ENCODE results near the gene QTRT2. TPM values are rescaled to one million over a fixed set of nuclear protein-coding genes. Genes with fewer than 3 reads are reported as not detected.
A peak's percentile ranks its signal among the peaks of the same experiment; 100 is the strongest.

Gene QTRT2
- total and polyA plus RNA-seq, 10 donors = 7.9 to 45.8 (median 27.0) TPM

DNA sequence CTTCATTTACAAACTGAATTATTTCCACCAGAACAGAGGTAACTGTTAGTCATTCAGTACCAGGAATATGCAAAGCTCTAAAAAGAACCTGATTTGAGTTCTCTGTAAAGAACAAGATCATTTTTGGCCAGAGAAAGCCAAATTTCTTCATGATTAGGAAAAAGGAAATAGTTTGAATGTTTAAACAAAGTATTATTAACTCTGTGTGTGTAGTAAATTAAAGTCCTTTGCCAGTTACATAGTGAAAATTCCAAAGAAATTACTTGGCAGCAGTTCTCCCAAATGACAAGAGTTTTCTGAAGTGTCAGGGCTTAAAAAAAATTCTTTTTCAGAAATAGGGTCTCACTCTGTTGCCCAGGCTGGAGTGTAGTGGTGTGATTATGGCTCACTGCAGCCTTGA is 24.5 kb downstream of the QTRT2 start:
- Histone ChIP-seq H3K27me3 (replicated peaks in 1 of 7) (no peaks in the 10 kb centered on the region), H3K4me1 (peaks cover 0 to 6% (median 0%) of the 10 kb centered on the region in 6 donors), H3K9me3 (no peaks in the 10 kb centered on the region), H3K4me3 (peak overlapping the region in 2 of 8 donors; percentile 17 to 43), H3K27ac (peak overlapping the region in 2 of 8 donors; percentile 31 to 65), H3K36me3 (peaks cover 0 to 100% (median 69%) of the 10 kb centered on the region in 6 donors)
- intact Hi-C loops (cut with DNase I; ENCODE audit: low total_unique reads) = no loop called here
- TF ChIP-seq POLR2A (IDR thresholded peaks at IDR 0.05) (no peak), POLR2AphosphoS5 (IDR thresholded peaks at IDR 0.05) (no peak)
- TF ChIP-seq, protein P1, sequence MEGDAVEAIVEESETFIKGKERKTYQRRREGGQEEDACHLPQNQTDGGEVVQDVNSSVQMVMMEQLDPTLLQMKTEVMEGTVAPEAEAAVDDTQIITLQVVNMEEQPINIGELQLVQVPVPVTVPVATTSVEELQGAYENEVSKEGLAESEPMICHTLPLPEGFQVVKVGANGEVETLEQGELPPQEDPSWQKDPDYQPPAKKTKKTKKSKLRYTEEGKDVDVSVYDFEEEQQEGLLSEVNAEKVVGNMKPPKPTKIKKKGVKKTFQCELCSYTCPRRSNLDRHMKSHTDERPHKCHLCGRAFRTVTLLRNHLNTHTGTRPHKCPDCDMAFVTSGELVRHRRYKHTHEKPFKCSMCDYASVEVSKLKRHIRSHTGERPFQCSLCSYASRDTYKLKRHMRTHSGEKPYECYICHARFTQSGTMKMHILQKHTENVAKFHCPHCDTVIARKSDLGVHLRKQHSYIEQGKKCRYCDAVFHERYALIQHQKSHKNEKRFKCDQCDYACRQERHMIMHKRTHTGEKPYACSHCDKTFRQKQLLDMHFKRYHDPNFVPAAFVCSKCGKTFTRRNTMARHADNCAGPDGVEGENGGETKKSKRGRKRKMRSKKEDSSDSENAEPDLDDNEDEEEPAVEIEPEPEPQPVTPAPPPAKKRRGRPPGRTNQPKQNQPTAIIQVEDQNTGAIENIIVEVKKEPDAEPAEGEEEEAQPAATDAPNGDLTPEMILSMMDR (IDR thresholded peaks at IDR 0.05 in 8 of 11, conservative IDR thresholded peaks at IDR 0.05 in 3 of 11) = no peak
- no peak for DNase-seq

DNA sequence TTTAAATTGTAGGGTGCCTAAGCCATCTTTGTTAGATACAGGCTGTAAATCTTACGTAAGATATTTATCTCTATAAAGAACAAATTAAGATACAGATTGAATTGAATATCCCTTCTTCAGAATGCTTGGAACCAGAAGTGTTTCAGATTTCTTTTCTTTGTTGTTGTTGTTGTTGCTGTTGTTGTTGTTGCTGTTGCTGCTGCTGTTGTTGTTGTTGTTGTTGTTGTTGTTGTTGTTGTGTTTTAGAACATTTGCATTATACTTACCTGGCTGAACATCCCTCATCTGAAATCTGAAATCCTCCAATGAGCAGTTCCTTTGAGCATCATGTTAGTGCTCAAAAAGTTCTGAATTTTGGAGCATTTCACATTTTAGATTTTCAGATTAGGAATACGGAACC is 26.6 kb downstream of the QTRT2 start:
- intact Hi-C loops (cut with DNase I; ENCODE audit: low total_unique reads) = no loop called here
- DNase-seq = no peak
- WGBS, 5 donors = 89 to 100% (median 97%) methylated on average over 2 of the region's 2 CpGs
- no peaks in the 10 kb centered on the region for H3K27me3 ChIP-seq (replicated peaks in 1 of 7)
- no peak overlapping the region for H3K4me3 ChIP-seq
- no peak overlapping the region for H3K27ac ChIP-seq
- H3K4me1 ChIP-seq = peaks cover 0 to 6% (median 0%) of the 10 kb centered on the region in 6 donors
- TF ChIP-seq POLR2AphosphoS5 (IDR thresholded peaks at IDR 0.05) (no peak), POLR2A (IDR thresholded peaks at IDR 0.05) (no peak)
- TF ChIP-seq, protein P1 (IDR thresholded peaks at IDR 0.05 in 8 of 11, conservative IDR thresholded peaks at IDR 0.05 in 3 of 11) = no peak
- H3K9me3 ChIP-seq = no peaks in the 10 kb centered on the region
- peaks cover 0 to 100% (median 69%) of the 10 kb centered on the region in 6 donors for H3K36me3 ChIP-seq

DNA sequence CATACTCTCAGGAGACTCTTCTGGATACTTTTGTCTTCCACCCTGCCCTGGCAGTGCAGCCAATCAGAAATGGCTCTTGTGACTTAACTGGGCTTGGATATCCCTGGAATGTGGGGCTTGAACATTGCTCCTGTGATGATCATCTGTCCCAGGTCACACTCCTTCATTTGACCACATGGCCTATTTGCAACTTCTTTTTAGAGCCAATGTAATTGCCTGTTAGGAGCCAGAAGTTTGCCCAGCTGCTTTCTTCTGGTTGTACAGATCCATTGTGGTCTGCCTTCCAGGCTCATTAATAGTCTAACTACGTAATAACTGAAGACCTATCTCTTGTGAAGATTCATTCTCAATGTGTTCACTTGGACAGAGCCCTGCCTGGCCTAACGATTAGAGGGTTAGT is 29.8 kb downstream of the QTRT2 start:
- Histone ChIP-seq H3K4me3 (no peak overlapping the region), H3K9me3 (no peaks in the 10 kb centered on the region), H3K27me3 (replicated peaks in 1 of 7) (no peaks in the 10 kb centered on the region), H3K4me1 (no peaks in the 10 kb centered on the region), H3K36me3 (peaks cover 0 to 73% (median 45%) of the 10 kb centered on the region in 6 donors), H3K27ac (no peak overlapping the region)
- 91 to 93% (median 93%) methylated on average over 2 of the region's 2 CpGs for WGBS, 5 donors
- TF ChIP-seq POLR2AphosphoS5 (IDR thresholded peaks at IDR 0.05) (no peak), POLR2A (IDR thresholded peaks at IDR 0.05) (no peak)
- TF ChIP-seq, protein P1 (IDR thresholded peaks at IDR 0.05 in 8 of 11, conservative IDR thresholded peaks at IDR 0.05 in 3 of 11) = no peak
- intact Hi-C loops (cut with DNase I; ENCODE audit: low total_unique reads) = no loop called here
- no peak for DNase-seq

DNA sequence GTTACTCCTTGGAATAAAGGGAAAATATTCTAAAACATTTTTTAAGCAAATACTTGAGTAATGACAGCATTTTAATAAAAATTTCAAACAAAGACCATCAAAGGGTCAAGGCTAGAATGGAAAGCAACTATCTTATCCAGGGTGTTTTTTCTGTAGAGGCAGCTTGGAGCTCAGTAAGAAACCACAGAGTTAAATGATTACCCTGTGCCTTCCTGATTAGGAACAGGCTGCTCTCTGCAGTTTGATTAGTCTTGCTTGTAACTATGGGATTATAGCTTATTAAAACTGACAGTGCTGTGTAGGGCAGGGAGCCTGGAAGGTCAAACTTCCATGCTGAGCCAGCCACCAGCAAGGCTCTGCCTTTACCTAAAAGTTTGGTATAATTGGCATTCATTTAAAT is 33.1 kb downstream of the QTRT2 start:
- H3K9me3 ChIP-seq = no peaks in the 10 kb centered on the region
- H3K27me3 ChIP-seq (replicated peaks in 1 of 7) = no peaks in the 10 kb centered on the region
- no peak for DNase-seq
- no peak overlapping the region for H3K4me3 ChIP-seq
- TF ChIP-seq, protein P1 (IDR thresholded peaks at IDR 0.05 in 8 of 11, conservative IDR thresholded peaks at IDR 0.05 in 3 of 11) = no peak
- TF ChIP-seq POLR2A (IDR thresholded peaks at IDR 0.05) = no peak
- no peak for TF ChIP-seq POLR2AphosphoS5 (IDR thresholded peaks at IDR 0.05)
- intact Hi-C loops (cut with DNase I; ENCODE audit: low total_unique reads) = no loop called here
- H3K27ac ChIP-seq = no peak overlapping the region
- H3K4me1 ChIP-seq = peaks cover 0 to 18% (median 7%) of the 10 kb centered on the region in 6 donors
- peaks cover 0 to 40% (median 32%) of the 10 kb centered on the region in 6 donors for H3K36me3 ChIP-seq

All from spleen (tissue), 11 donors.